ENCODE measurements around the gene ATG7.

DNA sequence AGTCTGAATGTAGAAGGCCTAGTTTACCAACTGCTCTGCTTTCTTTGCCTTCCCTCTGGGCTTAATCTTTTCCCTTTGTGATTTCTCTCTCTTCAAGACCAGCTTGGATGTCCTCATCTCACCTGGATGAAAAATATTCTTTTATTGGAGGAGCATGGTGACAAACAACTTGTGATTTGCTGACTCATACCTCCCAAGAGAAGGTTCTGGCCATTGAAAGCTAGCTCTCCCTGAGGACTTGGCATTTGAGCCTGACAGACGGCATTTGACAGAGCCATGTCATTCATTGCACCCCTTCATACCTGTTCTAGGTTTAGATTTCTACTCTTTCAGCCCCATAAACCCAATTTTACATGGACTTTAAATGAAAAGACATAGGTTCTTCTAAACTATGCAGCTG is 33.3 kb downstream of the ATG7 start:
- TF ChIP-seq, protein P1, sequence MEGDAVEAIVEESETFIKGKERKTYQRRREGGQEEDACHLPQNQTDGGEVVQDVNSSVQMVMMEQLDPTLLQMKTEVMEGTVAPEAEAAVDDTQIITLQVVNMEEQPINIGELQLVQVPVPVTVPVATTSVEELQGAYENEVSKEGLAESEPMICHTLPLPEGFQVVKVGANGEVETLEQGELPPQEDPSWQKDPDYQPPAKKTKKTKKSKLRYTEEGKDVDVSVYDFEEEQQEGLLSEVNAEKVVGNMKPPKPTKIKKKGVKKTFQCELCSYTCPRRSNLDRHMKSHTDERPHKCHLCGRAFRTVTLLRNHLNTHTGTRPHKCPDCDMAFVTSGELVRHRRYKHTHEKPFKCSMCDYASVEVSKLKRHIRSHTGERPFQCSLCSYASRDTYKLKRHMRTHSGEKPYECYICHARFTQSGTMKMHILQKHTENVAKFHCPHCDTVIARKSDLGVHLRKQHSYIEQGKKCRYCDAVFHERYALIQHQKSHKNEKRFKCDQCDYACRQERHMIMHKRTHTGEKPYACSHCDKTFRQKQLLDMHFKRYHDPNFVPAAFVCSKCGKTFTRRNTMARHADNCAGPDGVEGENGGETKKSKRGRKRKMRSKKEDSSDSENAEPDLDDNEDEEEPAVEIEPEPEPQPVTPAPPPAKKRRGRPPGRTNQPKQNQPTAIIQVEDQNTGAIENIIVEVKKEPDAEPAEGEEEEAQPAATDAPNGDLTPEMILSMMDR (IDR thresholded peaks at IDR 0.05; ENCODE audit: low read length), result no peak
- no peak for TF ChIP-seq EZH2 (optimal IDR thresholded peaks at IDR 0.05; ENCODE audit: low read depth, low read length)
- no peak for TF ChIP-seq EZH2phosphoT487 (IDR thresholded peaks at IDR 0.05; ENCODE audit: low read length)

All from MM.1S (cell line).